GM18502 (cell line): Measurements from ENCODE around the gene SGMS1.
"Not testable (repeated sequence)": the region's sequence is repeated elsewhere in the genome, so short reads cannot be mapped to it uniquely, and the experiment has no call there.

ENCODE experiments used
- ATAC-seq: cut with Tn5 transposase; IDR thresholded peaks from one replicate; pipeline ENCODE4 v1.9.1; 2021; ENCODE audit warnings: mild to moderate bottlenecking; ENCODE audit not compliant: unreplicated experiment, poor library complexity

The SGMS1 gene

DNA sequence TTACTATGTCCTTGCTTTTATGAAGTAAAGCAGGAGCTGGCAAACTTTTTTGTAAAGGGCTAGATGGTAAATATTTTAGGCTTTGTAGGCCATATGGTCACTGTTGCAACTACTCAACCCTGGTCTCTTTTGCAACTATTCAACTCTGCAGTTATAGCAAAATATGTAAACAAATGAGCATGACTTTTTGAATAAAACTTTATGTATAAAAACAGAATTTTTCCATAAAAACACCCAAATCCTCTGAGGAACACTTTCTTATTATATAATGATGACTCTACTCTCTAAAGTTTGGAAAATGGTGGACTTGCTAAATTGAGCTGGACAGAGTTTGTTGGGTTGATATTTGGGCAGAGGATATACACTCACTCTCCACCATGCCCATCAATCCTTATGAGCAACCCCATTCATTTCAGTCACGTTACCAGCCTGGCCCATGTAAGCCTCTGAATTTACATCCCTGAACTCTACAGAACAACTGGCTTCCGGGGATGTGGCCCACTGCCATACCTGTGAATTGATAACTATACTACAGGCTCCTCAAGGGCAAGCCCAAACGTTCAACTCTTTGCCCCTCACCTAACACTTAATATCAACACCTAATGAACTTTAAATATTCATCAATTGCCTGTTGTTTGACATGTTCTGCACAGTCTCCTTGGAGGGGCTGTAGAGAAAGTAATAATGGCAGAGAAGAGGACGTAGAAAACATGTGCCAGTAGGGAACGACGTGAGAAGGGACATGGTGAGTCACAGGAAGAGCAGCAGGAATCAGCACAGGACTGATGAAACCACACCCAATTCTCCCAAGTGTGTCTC, 37.6 kb downstream of the SGMS1 start:
- ATAC-seq = no peak

DNA sequence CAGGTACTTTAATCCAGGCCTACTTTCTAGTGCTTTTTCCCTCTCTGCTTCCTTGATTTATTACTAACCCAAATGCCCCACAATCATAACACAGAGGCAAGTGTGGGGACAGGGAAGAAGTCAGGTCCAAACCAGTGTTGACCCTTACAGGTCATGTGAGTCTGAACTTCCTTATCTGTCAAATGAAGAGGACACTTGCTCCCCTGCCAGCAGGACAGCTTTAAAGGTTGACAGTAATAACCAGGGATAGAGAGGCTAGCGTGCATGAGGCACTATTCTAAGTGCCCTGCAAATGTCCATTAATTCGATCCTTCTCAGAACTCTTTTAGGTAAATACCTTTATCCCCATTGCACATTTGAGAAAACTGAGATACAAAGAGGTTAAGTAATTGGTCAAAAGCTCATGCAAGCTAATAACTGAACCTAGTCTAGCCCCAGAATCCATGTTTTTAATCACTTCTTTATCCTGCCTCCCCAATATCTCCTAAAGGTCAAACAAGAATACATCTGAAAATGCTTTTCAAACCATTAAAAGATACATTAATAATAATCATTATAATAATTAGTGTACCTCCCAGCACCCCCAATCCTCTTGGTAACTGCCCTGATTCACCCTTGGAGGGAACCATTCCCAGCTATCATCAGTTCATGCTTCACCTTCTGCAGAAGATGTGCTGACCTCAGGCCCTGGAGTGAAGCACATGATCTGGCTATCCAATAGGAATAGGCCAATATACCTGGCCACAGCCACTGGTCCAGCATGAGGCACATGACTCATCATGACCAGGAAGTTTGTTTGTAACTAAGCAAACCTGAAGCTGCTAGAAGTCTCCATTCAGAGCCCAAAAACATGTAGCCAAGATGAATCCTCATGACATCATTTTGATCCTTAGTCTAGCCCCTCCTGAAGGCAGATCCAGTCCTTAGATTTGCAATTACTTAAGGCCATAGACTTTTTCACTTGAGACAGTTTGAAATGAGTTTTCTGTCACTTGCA, 40.7 kb downstream of the SGMS1 start:
- no peak for ATAC-seq

DNA sequence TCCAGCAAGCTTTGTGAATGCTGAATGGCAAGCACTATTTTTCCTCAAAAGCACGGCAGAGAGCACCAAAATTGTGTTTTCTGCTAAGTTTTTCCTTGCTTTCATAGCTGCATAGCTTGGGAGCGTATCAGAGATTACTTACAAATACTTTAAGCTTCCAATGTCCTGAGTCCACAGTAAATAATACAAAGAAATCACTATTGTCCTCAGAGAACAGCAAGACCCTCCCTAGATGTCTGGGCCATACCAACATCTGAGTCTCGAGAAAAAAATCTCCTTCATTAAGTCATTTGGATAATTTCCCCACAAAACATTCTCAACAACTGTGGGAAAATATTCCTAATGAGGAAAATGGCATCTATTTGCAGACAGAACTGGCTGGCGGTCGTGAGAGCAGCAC, 41.7 kb downstream of the SGMS1 start:
- no peak for ATAC-seq

DNA sequence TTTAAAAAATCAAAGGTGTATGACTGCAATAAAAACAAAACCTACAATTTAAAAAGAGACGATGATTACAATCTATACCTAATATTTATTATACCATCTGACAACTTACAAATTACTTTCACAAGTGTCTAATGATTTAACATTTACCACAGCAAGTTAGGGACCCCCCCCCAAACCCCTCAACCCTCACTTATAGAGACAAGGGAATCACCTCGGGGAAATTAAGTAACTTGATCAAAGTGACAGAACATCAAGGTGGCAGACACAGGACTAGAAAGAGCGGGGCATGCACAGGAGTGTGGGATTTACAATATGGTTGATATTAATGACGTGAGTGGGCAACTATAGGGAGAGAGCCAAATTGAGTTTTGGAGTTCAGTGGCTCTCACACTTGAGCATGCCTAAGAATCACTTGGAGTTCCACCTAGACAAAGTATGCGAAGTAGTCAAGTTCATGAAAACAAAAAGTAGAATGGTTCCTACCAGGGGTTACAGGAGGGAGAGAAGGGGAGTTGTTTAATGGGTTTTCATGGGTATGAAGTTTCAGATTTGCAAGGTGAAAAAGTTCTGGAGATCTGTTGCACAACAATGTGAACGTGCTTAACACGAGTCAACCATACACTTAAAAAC, 43.4 kb downstream of the SGMS1 start:
- ATAC-seq = no peak

DNA sequence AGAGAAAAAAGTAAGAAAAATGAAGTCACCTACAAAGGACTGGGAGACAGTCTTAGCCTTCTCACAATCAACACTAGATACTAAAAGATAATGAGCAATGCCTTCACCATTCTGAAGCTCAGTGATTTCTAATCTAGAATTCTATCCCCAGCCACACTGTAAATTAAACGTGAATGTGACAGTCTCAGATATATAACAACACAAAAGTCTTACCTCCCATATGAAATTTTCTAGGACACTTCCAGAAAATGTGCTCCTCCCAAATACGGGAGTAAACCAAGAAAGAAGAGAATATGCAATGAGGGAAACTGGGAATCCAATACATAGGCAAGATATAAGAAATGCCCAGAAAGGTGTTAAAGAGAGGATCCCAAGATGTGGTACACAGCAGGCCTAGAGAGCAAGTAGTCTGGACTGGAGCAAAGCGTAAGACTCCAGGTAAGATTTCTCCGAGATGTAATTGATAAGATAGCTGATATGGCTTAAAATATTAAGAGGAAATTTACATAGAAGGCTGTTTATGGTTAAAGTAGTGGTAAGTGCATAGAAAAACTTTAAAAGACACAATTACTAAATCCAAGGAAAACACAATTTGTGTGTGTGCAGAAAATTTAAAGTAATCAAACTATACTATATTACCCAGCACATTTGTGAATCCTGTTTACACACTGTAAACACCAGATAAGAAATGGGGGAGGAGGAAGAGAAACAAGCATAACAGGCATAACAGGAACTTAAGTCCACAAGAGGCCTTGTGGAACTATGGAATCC, 44.1 kb downstream of the SGMS1 start:
- no peak for ATAC-seq

DNA sequence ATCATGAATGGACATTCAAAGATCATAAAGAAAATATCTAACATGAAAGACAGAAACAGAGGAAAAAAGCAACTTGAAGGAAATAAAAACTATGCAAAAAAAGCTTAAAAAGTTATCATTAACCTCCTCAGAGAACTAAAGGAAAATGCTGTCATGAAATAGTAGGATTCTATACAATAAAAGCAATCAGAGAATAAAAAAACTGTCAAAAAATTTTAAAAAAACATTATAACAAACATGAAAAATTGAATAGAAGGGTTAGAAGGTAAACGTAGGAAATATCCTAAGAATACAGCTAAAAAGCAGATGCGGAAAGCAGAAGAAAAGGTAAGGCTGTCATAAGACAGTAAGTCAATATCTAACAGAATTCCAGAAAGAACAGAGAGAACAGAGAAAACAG, 44.8 kb downstream of the SGMS1 start:
- ATAC-seq = no peak

DNA sequence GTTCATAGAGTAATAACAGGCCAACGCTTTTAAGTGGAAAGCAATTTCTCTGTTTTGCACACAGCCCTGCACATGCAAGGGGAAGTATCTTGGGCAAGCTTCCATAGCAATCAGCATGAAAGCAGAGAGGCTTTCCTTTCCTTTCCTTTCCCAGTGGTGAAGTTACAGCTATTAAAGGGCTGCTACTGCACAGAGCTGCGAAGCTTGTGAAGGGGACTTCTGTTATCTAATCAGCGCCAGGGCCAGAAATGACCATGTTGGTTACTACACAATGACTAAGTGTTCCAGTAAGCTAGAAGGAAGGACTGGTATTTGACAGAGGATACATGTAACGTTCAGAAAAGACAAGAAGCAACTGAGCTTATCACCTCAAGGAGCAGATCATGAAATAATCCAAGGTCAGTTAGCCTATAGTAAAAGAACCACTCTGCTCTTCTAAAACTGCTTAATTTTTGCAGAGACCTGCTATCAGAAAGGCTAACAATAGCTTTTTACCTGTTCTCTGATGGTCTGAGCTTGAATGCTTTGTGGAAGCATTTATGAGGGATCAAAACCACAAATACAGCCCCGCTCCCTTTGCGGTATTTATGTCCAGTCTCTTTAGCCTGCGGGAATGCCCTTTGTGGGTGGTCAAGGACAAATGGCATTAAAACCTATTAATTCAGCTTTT, 45.9 kb downstream of the SGMS1 start:
- ATAC-seq = peak; percentile 60

DNA sequence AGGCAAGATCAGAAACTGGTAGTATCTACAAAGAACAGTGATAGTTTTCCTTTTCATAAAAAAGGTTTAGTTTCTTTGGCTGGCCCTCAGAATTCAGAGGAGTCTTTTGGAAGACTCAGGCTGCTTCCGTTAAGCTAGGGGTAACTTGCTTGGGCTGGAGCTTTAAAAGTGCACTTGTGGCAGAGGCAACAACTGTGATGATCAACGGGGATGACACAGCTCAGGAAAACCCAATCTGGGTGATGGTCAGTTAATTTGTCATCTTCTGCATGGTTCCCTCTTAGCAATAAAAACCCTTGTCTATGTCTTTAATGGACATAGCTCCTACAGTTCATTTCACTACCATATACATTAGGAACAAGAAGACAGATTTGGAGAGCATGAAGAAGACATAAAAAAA, 46.7 kb downstream of the SGMS1 start:
- no peak for ATAC-seq

DNA sequence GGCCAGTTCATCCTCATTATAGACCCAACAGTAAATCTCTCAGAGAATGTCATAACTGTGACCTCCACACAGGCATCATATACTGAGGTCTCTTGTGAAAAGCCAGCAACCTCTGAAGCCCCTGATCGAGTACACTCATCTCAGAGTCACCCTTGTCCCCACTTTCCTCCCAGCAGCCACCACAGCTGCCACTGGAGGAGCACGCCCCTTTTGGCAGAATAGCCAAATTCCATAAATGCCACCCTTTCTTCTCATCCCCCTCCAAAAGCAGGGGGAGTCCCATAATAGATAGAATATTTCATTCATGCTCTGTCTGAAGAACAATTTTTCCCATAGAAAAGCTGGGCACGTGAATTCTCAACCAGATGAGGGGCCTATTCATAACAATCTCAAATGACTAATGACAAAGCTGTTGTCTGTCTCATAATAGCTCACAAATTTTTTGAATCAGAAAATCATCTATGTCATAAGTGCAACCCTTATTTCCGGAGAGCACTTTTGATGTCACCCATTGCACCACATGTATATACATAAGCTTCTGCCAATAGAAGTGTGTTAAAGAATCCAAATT, 47.4 kb downstream of the SGMS1 start:
- no peak for ATAC-seq

DNA sequence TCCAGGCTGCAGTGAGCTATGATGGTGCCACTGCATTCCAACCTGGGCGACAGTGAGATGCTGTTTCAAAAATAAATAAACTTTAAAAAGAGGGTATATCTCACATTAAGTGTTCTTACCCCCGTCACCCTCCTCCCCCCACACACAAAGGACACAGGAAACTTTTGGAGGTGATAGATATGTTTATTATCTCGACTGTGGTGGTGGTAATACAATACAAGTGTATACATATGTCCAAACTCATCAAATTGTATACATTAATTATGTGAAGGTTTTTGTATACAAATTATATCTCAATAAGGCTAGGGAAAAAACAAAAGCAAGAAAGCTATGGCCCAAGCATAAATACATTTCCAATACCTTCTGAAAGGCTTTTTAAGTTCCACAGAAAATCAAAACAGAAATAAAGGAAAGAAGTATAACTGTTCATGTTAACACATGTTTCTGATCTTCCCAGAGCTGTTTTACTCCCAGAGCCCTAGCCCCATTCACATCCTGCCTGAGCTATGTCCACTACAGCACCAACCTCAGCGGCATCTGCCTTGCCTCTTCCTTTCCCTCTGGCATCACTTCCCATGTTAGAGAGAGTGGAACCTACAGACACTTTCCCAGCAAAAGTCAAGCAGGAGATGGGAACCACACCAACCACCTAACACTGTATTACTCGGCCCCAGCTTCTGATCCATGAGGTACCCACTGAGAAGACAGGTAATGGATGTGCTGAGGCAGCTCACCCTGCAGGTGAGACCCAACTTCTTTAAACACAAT, 48.1 kb downstream of the SGMS1 start:
- ATAC-seq = no peak

DNA sequence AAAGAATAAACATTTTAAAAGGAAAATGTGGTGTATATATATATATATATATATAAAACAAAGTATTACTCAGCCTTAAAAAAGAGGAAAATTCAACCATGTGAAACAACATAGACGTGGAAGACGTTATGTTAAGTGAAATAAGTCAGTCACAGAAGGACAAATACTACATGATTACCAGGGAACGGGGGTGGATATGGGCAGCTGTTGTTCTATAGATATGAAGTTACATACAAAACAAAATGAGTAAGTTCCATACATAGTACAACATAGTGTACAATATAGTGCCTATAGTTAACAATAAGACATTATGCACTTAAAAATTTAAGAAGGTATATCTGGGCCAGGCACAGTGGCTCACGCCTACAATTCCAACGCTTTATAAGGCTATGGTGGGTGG, 48.8 kb downstream of the SGMS1 start:
- no peak for ATAC-seq

DNA sequence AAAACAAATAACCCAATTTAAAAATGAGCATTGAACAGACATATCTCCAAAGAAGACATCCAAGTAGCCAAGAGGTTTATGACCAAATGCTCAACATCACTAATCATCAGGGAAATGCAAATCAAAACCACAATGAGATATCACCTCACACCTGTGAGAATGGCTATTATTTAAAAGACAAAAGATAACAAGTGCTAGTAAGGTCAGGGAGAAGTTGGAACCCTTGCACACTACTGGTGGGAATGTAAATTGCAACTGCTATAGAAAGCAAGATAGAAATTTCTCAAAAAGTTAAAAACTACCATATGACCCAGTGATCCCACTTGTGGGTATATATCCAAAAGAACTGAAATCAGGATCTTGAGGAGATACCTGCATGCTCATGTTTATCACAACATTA, 49.5 kb downstream of the SGMS1 start:
- ATAC-seq = no peak

DNA sequence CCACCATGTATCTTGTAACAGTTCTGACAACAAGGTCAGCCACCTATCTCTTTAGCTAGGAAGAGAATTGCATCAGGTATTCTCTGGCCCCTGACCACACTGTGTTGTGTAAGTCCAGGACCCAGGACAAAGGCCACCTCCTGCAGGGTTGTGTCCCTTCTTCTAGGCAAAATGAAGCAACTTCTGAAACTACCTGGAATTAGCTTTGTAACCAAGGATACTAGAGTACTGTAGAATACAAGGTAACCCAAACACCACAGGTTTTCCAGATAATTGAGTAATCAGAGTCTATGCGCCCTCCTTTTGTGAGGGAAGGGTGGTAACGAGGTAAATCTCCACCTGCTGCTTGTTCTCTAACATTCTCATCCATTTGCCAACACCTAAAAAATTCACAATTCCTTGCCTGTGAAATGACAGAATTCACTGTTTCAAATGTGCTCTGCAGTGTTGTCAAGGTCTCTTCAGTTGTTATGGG, 51.7 kb downstream of the SGMS1 start:
- no peak for ATAC-seq

DNA sequence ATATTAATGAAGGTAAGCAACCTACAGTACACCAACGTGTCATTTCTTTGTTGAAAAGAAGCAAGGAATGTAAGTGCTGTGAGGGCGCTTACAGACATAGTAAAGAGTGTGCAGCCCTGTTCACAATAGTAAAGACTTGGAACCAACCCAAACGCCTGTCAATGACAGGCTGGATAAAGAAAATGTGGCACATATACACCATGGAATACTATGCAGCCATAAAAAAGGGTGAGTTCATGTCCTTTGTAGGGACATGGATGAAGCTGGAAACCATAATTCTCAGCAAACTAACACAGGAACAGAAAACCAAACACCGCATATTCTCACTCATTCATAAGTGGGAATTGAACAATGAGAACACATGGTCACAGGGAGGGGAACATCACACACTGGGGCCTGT, 55.0 kb downstream of the SGMS1 start:
- not testable (repeated sequence) for ATAC-seq

DNA sequence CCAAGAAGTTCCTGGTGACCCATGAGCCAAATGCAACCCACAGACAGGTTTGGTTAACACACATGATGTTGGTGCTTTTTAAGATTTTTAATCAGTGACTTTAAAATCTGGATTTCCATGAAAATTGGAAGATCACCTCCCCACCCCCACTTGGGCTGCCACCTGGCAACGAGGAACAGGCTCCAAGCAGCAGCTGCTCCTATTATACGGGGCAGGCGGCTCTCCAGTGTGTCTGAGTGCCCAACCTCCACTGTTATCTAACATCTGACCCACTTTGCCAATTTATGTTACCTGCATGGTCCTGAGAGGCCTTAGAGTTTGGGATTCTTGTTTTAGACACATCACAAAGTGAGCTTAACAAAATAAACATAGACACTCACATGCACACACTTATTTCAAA, 56.4 kb downstream of the SGMS1 start:
- ATAC-seq = no peak

DNA sequence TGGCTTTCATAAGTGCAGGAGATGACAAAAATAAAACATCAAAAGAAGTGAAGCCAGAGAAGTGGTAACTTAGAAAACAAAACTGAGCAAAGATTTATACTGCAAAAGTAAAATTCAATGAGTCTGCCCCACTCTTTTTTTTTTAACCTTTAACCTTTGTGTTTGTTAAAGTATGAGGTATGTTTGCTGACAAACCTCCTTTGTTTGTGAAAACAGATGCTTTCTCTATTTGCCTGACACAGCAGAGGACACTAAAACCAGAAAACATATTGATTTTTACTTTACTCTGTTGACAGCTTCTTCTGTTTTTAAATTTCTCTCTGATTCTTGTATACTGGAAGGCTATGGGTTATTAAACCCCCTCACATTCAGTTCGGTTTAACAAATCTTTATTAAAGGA, 57.6 kb downstream of the SGMS1 start:
- no peak for ATAC-seq

DNA sequence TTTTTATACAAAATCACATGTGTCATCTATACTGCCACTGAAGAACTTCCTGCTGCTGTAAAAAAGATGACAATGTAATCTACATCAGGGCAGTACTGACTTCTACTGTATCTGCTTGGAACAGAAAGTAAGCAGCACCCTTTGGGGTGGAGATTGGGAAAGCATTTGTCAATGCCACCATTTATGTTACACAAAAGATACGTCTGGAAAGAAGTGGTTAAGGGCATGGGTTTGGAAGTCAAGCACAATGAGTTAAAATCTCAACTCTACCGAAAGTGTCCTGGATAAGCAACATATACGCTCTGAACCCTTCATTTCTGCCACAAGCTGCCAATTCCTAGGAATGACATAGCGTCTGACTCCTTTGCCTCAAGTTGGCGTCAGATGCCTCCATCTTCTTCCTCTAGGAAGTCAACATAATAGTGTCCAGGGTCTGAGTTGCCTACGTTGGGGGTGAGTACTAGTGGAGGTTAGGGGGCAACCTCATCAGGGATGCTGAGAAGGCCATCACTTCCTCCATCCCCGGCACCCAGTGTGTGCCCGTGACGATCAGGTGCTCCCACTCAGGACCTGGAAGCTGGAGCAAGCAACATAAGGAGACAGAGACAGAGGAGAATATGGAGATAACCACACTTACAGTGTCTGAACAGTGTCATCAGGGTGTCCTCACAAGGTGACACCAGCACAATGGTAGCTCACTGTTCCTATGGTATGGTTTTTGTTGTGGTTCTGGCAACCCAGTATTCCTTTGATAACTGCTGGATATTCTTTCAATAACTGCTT, 58.3 kb downstream of the SGMS1 start:
- no peak for ATAC-seq

DNA sequence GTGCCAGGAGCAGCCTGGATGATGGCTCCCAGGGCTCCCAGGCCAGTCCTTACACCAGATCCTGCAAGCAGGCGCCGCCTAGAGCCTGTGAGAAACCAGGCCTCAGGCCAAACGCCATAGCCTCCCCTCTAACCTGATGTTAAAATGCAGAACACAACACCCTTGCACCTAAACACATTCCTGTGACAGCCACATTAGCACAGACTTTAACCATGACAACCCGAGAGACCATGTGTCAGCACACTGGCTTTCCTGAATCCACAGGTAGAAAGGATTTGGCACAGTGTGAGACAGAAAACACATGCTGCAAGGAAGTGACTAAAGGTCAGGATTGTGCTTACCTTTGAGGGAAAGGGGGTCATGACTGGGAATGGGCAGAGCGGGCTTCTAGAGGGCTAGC, 59.9 kb downstream of the SGMS1 start:
- ATAC-seq = no peak
